Fibroblast of the conjunctiva (primary cell): ENCODE results near the gene SLC11A1.
A peak's percentile ranks its signal among the peaks of the same experiment; 100 is the strongest.

ENCODE experiments used
- DNase-seq: peaks from one replicate; pipeline ENCODE4 v3.0.0-alpha.2; 2010; ENCODE audit warnings: low read depth

Gene SLC11A1

DNA sequence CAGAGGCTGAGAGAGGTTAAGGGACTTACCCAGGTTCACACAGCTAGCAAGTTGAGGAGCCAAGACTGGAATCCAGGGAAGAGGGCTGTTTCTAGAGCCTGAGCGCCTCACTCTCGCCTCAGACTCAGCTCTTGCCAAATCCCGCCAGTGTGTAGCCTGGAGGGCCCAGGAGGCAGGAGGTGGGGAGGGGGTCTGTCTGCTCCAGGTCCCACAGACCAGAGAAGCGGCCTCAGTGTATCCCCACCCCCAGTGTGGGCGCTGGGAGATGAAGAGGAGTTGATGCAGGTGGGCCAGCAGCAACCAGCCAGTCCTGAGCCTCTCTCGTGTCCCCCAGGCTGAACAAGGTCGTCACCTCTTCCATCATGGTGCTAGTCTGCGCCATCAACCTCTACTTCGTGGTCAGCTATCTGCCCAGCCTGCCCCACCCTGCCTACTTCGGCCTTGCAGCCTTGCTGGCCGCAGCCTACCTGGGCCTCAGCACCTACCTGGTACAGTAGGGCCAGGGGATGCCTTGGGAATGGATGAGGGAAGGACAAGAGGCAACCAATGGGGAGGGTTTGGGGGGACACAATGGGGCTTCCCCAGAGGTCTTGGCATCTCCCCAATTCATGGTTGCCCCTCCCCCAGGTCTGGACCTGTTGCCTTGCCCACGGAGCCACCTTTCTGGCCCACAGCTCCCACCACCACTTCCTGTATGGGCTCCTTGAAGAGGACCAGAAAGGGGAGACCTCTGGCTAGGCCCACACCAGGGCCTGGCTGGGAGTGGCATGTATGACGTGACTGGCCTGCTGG is 12.4 kb downstream of the SLC11A1 start:
- DNase-seq = no peak

DNA sequence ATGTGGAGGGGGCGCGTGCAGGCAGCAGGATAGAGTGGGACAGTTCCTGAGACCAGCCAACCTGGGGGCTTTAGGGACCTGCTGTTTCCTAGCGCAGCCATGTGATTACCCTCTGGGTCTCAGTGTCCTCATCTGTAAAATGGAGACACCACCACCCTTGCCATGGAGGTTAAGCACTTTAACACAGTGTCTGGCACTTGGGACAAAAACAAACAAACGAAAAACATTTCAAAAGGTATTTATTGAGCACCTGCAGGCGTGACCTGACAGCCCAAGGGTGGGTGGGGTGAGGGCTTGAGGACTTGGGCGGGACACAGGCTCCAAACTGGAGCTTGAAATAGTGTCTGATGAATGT is 13.0 kb downstream of the SLC11A1 start:
- DNase-seq = no peak

DNA sequence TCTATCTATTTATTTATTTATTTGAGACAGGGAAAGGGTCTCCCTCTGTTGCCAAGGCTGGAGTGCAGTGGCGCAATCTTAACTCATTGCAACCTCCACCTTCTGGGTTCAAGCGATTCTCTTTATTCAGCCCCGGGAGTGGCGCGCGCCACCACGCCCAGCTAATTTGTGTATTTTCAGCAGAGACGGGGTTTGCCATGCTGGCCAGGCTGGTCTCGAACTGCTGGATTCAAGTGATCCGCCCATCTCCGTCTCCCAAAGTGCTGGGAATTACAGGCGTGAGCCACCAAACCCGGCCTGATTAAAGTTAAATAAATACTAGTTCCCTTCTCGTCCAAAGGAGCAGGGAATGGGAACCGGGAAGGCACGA is 13.4 kb downstream of the SLC11A1 start:
- no peak for DNase-seq

DNA sequence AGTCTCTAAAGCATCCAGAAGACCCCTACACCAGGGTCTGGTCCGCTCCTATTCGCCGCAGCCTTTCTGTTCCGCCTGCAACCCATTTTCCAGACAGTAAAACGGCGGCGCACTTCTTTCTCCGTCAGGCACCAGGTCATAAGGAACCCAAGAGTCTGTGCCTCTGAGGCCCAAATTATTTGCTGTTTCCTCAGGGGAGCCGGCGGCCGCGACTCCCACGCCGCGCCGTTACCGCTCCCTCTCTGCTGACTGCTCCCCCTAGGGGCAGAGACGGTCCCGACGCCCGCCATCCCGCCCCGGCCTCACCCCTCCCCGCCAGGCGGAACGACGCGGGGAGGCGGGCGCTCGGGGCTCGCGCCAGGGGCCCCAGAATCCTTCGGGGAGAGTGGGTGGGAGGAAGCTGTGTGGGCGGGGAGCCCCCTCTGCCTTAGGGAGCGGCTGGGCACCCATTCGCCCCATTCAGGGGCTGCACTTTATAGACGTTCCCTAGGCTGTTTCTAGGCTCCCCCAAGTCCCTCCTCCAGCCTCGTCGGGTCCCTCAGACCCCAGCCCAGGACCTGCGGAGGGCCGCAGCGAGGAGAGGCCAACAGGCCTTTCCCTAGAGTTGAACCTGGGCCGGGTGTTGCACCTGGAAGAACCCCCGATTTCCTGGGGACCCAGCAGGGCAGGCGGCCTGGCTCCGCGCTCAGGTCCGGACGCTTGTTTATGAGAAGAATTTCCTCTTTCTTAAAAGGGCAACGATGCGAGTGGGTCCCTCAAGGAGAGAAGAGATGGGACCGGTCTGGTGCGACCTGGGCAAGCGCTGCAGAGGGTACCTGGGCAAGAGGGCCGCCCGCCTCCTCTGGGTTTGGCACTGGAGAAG is 14.0 kb downstream of the SLC11A1 start:
- peak; percentile 93 for DNase-seq

DNA sequence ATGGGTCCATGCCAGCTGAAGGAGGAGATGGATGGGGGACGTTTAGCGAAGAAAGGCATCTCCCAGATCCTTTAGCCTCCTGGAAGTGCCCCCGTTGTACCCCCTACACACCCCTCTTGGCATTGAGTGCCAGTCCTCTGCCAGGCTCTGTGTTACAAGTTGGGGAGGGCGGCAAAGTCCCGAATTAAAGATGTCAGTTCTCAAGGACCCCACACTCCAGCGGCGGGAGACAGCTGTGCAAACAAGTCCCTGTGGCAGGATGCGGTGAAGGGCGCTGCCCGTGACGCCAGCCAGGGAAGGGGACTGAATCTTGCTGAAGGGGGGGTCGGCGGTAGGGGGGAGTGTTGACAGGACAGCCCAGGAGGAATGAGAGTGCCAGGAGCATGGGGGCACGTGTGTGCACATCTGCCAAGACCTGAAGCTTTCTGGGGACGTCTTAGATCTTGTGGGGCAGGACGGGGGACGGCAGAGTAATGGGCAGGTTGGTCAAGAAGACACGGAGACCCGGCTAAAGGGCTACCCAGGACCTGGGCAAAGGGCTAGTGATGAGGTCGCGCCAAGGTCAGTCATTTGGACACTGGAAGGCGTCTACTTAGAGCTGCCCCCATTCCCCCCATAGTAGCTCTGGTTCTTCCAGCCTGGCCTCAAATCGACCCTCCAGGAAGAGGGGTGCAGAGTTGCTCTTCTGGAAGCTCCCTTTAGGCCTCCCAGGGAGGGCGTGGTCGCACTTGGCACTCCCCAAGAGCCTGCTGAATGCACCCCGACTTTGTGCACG is 14.8 kb downstream of the SLC11A1 start:
- DNase-seq = no peak

DNA sequence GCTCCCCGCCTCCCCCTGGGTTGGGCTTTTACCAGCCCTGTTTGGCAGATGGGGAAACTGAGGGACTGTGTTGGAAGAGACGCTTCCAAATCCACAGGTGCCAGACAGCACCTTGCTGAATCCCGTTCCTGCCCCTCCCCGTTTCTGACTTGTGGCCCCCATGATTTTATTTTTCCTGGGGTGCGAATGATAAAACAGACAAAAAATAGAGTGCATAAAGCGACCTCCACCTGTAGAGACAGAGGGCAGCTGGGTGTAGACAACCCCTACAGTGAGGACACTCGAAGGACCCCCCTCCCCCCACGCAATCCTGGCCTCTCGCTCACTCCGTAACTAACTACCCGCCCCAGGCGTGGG is 15.4 kb downstream of the SLC11A1 start:
- DNase-seq = no peak

DNA sequence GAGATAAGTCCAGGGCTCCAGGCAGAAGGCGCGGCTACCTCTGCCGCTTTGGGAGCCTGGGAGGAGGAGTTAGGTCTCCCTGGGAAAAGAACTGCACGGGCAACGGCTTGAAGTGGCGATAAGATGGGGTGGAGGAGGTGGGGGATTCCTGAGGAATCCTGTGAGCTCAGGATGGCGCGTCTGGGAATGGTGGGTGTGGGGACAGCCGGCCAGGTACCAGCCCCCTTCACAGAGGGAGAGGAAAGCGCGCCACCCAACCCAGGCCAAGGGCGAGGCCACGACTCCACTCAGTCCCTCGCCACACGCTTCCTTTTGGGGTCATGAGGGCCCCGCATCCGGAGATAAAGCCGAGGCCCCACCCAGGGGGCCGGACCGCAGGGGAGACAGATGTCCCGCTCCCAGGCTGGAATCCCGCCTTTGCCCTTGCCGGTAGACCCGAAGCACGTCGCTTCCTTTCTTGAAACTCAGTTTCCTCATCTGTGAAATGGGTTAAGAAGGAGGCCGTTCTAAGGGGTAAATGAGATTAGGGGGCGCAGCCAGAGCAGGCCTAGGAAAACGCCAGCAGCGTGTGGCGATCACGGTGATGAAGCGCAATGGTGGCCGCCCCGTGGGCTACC is 15.9 kb downstream of the SLC11A1 start:
- no peak for DNase-seq

DNA sequence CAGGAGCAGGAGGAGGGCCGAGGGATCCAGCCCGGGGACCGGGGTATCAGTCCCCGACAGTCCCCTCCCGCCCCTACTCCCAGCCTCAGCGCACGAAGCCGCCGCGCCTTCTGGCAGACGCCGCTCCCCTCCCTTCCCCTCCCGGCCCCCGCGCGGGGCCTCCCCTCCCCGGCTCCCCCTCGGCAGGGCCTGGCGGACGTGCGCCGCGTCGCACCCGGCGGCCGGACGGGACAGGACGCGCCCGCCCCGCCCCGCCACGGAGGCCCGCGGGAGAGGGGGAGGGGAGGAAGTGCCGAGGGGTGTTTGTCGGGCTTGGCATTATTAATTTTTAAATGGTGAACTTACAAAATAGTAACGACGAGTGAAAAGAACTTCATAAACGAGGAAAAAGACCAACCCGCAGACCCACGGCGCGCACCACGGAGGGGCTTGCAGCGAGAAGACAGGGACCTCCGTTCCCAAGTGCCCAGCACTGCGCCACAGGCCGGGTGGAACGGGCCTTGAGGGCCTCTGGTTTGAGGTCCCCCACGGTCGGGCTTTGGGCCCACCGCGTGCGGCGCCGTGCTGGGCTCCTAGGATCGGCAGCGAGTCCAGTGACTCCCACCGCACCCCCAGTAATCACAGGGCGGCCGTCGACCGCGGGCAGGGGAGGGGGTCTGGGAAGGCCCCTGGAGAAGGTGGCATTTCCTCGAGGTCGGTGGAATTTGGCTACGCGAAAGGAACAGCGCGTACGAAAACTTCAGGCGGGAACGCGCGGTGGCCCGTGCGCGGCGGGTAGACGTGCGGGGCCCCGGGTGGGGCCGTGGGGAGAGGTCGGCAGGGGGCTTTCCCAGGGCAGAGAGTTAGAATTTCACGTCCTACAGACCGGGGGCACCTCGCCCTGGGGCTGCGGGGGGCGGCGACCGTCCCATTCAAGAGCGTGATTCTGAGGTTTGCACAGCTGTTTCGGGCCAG is 16.6 kb downstream of the SLC11A1 start:
- DNase-seq = no peak

DNA sequence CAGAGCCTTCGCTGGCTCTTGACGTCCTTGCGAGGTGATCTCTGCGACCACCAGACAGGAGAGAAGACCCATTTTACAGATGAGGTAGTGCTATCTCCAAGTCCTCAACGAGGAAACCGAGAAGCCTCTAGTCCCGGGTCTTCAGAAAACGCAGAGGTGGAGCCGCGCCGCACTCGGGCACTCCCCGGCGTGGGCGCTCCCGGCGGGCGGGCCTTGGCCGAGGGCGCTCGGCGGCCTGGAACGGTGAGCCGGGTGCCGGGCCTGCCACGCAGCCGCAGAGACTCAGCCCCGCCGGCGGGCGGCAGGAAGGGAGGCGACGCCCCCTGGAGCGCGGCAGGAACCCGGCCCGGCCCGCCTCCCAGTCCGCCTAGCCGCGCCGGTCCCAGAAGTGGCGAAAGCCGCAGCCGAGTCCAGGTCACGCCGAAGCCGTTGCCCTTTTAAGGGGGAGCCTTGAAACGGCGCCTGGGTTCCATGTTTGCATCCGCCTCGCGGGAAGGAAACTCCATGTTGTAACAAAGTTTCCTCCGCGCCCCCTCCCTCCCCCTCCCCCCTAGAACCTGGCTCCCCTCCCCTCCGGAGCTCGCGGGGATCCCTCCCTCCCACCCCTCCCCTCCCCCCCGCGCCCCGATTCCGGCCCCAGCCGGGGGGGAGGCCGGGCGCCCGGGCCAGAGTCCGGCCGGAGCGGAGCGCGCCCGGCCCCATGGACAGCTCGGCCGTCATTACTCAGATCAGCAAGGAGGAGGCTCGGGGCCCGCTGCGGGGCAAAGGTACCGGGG is 17.5 kb downstream of the SLC11A1 start, which contains the start of gene CTDSP1:
Gene CTDSP1, plus strand, starts transcription at position 478 of the 776 bp plus-strand sequence. Its CDS starts 223 bp downstream, at position 701.
- DNase-seq = peak; percentile 93

DNA sequence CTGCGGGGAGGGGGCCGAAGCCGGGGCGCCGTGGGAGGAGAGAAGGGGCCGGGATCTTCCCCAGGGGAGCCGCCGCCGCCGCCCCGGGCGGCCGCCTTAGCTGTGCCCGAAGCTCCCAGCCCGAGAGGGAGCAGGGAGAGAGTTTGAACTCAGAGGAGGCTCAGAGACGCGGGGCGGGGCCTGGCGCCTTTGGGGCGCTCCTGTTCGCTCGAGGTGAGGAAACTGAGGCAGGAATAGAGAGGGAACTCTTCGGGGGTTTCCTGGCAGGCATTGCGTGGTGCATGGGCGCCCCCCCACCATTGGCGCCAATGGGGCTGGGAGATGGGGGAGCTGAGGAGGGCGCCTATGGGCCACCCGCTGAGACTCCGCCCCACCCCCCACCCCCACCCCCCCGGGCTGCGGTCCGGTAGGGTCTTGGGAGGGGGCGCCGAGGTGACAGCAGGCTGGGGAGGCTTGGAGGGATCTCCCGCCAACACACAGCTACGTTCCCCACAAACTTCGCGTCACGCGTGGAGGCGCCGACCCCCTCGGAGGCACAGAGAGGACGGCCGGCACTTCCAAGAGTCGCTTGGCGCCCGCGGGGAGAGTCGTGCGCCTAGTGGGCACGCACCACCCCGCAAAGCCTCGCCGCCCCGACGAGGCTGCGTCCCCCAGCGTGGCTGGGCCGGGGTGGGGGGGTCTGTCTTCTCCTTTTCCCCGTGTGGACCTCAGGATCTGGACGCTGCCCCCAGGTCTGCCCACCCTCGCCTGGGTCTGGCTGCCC is 18.3 kb downstream of the SLC11A1 start:
- no peak for DNase-seq

DNA sequence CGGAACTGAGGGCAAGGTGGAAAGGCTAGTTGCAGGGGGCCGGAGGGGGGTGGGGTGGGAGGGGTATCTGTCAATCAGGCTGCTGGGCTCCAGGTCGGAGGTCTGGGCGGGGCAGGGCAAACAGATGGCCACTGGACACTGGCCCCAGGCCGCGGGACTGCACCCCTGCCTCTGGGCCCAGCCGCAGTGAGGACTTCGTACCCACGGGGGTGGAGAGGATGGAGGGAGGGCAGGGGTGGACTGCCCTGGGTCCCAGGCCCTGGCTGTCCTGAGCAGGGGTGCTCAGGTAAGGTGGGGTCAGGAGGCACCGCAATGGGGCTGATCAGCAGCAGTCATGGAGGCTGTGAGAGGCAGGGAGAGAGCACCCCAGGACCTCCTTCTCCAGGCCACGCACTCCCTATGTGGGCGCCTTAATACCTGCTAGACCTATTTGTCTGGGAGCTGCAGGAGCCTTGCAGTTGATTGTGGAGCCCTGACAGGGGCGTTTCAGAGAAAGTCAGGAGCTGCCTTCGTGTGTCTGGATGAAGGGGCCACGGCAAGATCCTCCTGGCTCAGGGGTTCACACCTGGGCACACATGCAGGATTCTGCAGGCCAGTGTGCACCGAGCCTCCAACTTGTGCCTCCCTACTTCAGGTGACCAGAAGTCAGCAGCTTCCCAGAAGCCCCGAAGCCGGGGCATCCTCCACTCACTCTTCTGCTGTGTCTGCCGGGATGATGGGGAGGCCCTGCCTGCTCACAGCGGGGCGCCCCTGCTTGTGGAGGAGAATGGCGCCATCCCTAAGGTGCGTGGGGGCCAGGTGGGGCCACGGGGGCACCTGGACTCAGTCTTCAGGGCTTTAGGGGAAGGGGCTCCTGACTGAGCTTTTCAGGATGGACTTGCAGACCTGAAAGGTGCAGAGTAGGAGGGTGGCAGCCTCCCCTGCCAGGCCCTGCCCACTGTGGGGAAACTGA is 19.1 kb downstream of the SLC11A1 start:
- no peak for DNase-seq

DNA sequence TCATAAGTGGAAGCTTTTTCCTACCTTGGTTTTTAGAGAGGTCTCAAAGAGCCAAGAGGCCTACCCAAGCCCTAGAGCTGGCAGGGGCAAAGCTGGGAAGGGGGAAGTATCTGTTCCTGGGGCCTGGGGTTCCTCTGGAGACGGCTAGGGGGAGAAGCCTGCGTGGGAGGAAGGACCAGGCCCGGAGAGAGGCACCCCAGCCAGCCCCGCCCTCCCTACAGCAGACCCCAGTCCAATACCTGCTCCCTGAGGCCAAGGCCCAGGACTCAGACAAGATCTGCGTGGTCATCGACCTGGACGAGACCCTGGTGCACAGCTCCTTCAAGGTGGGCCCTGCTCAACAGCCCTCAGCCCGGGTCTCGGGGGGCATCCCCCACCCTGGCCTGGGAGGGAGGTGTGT is 19.8 kb downstream of the SLC11A1 start:
- DNase-seq = no peak

DNA sequence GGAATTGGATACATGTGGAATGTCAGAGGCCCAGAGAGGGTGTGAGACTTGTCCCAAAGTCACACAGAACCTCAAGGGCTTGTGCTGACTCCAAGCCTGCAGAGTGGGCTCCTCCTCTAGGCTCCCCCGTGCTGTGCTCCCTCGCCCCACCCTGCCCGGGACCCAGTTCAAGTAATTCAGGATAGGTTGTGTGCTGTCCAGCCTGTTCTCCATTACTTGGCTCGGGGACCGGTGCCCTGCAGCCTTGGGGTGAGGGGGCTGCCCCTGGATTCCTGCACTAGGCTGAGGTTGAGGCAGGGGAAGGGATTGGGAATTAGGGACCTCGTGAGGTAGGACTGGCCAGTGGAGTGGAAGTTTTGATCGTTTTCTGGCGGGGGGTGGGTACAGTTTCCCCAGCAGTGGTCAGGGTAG is 20.4 kb downstream of the SLC11A1 start:
- no peak for DNase-seq

DNA sequence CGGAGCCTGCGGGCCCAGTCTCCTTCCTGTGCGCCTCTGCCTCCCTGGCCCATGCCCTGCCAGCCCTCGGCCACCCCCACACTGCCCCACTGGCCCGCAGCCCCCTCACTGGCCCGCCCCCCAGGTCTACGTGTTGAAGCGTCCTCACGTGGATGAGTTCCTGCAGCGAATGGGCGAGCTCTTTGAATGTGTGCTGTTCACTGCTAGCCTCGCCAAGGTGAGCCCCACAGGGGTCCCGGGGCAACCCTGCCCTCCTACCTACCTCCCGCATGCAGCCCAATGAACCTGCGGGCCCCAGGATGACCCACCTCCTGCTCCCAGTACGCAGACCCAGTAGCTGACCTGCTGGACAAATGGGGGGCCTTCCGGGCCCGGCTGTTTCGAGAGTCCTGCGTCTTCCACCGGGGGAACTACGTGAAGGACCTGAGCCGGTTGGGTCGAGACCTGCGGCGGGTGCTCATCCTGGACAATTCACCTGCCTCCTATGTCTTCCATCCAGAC is 20.9 kb downstream of the SLC11A1 start:
- DNase-seq = no peak

DNA sequence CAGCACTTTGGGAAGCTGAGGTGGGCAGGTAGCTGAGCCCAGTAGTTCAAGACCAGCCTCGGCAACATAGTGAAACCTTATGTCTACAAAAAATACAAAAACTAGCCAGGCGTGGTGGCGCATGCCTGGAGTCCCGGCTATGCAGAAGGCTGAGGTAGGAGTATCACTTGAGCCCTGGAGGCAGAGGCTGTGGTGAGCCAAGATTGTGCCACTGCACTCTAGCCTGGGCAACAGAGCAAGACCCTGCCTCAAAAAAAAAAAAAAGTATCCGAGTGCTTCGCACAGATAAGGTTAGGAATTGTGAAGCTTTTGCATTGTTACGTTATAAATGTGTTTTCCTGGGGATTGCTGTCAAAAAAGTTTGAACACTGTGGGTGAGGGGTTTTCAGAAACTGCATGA is 21.7 kb downstream of the SLC11A1 start:
- no peak for DNase-seq

DNA sequence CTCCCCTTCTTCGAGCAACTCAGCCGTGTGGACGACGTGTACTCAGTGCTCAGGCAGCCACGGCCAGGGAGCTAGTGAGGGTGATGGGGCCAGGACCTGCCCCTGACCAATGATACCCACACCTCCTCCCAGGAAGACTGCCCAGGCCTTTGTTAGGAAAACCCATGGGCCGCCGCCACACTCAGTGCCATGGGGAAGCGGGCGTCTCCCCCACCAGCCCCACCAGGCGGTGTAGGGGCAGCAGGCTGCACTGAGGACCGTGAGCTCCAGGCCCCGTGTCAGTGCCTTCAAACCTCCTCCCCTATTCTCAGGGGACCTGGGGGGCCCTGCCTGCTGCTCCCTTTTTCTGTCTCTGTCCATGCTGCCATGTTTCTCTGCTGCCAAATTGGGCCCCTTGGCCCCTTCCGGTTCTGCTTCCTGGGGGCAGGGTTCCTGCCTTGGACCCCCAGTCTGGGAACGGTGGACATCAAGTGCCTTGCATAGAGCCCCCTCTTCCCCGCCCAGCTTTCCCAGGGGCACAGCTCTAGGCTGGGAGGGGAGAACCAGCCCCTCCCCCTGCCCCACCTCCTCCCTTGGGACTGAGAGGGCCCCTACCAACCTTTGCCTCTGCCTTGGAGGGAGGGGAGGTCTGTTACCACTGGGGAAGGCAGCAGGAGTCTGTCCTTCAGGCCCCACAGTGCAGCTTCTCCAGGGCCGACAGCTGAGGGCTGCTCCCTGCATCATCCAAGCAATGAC is 22.4 kb downstream of the SLC11A1 start:
- DNase-seq = no peak

DNA sequence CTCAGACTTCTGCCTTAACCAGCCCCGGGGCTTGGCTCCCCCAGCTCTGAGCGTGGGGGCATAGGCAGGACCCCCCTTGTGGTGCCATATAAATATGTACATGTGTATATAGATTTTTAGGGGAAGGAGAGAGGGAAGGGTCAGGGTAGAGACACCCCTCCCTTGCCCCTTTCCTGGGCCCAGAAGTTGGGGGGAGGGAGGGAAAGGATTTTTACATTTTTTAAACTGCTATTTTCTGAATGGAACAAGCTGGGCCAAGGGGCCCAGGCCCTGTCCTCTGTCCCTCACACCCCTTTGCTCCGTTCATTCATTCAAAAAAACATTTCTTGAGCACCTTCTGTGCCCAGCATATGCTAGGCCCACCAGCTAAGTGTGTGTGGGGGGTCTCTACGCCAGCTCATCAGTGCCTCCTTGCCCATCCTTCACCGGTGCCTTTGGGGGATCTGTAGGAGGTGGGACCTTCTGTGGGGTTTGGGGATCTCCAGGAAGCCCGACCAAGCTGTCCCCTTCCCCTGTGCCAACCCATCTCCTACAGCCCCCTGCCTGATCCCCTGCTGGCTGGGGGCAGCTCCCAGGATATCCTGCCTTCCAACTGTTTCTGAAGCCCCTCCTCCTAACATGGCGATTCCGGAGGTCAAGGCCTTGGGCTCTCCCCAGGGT is 23.1 kb downstream of the SLC11A1 start:
- no peak for DNase-seq
